ENCODE measurements around the gene TRIM2.
"Not testable (repeated sequence)": the region's sequence is repeated elsewhere in the genome, so short reads cannot be mapped to it uniquely, and the experiment has no call there.

TRIM2 gene

GRCh38 chr4:153204247-153204671 is at the start of gene TRIM2:
TRIM2 (plus strand) TSS chr4:153204443; CDS start chr4:153204531, 88 bp downstream.
- peak; percentile 91 for DNase-seq (ENCODE audit: low read depth)

- no peak for DNase-seq (ENCODE audit: low read depth)
These were observed 48.6 kb upstream of the TRIM2 start for GRCh38 chr4:153155686-153156085.

- peak; percentile 15 for DNase-seq (ENCODE audit: low read depth)
These were observed 48.0 kb upstream of the TRIM2 start for GRCh38 chr4:153156263-153156662.

- no peak for DNase-seq (ENCODE audit: low read depth)
These were observed 47.5 kb upstream of the TRIM2 start for GRCh38 chr4:153156721-153157120.

- DNase-seq (ENCODE audit: low read depth) = no peak
These were observed 45.2 kb upstream of the TRIM2 start for GRCh38 chr4:153159016-153159415.

- DNase-seq (ENCODE audit: low read depth) = peak; percentile 69
These were observed 44.5 kb upstream of the TRIM2 start for GRCh38 chr4:153159728-153160221.

- no peak for DNase-seq (ENCODE audit: low read depth)
These were observed 43.4 kb upstream of the TRIM2 start for GRCh38 chr4:153160821-153161220.

- peak; percentile 15 for DNase-seq (ENCODE audit: low read depth)
These were observed 42.8 kb upstream of the TRIM2 start for GRCh38 chr4:153161226-153161963.

GRCh38 chr4:153165236-153165635 is 39.0 kb upstream of the TRIM2 start:
- not testable (repeated sequence) for DNase-seq (ENCODE audit: low read depth)

- DNase-seq (ENCODE audit: low read depth) = peak; percentile 76
These were observed 37.3 kb upstream of the TRIM2 start for GRCh38 chr4:153166716-153167501.

- DNase-seq (ENCODE audit: low read depth) = no peak
These were observed 34.5 kb upstream of the TRIM2 start for GRCh38 chr4:153169776-153170175.

- no peak for DNase-seq (ENCODE audit: low read depth)
These were observed 33.8 kb upstream of the TRIM2 start for GRCh38 chr4:153170407-153170806.

GRCh38 chr4:153174821-153175567 is 29.2 kb upstream of the TRIM2 start:
- DNase-seq (ENCODE audit: low read depth) = no peak

GRCh38 chr4:153176938-153177337 is 27.3 kb upstream of the TRIM2 start:
- no peak for DNase-seq (ENCODE audit: low read depth)

GRCh38 chr4:153177841-153178240 is 26.4 kb upstream of the TRIM2 start:
- no peak for DNase-seq (ENCODE audit: low read depth)

- no peak for DNase-seq (ENCODE audit: low read depth)
These were observed 25.1 kb upstream of the TRIM2 start for GRCh38 chr4:153179100-153179499.

GRCh38 chr4:153181293-153181692 is 22.9 kb upstream of the TRIM2 start:
- DNase-seq (ENCODE audit: low read depth) = no peak

- no peak for DNase-seq (ENCODE audit: low read depth)
These were observed 22.5 kb upstream of the TRIM2 start for GRCh38 chr4:153181700-153182099.

- DNase-seq (ENCODE audit: low read depth) = no peak
These were observed 21.1 kb upstream of the TRIM2 start for GRCh38 chr4:153183146-153183545.

- no peak for DNase-seq (ENCODE audit: low read depth)
These were observed 18.9 kb upstream of the TRIM2 start for GRCh38 chr4:153185331-153185852.

- no peak for DNase-seq (ENCODE audit: low read depth)
These were observed 18.1 kb upstream of the TRIM2 start for GRCh38 chr4:153186046-153186728.
